Hindlimb muscle (tissue), 1 donor: ENCODE measurements around the gene DTD1. TPM values are rescaled to one million over a fixed set of nuclear protein-coding genes. Genes with fewer than 3 reads are reported as not detected.

Experiments
- DNase-seq: peaks from one replicate; pipeline ENCODE4 v3.0.0-alpha.2; 2013
- polyA plus RNA-seq: library from polyadenylated mRNA; unstranded; fragments of 120-200 nt; gene quantifications from one replicate; pipeline ENCODE4 v1.2.1, GENCODE V29; 2013; ENCODE audit not compliant: insufficient read length

DTD1 gene, protein sequence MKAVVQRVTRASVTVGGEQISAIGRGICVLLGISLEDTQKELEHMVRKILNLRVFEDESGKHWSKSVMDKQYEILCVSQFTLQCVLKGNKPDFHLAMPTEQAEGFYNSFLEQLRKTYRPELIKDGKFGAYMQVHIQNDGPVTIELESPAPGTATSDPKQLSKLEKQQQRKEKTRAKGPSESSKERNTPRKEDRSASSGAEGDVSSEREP
- polyA plus RNA-seq = 14.0 TPM

GRCh38 chr20:18587665-18588573 is at the start of gene DTD1:
TSS of gene DTD1 (plus strand) at chr20:18588054. CDS start at chr20:18588073, 19 bp downstream.
- peak; percentile 81 for DNase-seq

DNA sequence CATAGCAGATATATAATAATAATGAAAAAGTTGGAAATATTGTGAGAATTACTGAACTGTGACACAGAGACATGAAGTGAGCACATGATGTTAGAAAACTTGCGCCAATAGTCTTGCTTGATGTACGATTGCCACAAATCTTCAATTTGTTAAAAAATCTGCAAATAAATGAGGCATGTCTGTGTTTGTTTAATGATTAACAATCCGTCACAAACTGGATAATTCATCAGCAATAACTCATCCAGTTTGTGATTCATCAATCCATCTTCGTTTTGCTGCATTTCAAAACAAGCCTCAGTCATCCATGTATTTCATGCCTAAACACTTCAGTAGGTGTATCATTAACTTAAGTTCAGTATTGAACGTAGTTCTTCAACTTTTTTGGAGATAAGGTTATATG is 46.1 kb upstream of the DTD1 start:
- no peak for DNase-seq

- no peak for DNase-seq
Observed at GRCh38 chr20:18543216-18543615, 44.6 kb upstream of the DTD1 start.

DNA sequence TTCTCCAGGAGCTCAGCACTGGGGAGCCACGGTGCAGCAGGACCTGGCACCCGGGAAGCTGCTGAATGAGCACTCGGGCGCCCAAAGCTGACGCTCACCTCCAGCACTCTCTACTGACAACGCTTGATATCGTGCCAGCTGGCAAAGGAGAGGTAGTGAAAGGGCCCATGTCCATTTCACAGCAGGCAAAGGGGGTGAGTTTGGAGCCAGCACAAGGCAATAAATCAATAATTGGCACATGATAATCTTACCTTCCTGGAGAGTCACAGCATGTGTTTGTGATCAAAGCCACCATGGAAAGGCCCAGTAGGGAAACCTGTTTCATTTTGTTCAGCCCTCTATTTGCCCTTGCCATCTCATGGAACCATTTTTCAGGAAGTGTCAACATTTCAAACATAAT is 43.9 kb upstream of the DTD1 start:
- DNase-seq = no peak

DNA sequence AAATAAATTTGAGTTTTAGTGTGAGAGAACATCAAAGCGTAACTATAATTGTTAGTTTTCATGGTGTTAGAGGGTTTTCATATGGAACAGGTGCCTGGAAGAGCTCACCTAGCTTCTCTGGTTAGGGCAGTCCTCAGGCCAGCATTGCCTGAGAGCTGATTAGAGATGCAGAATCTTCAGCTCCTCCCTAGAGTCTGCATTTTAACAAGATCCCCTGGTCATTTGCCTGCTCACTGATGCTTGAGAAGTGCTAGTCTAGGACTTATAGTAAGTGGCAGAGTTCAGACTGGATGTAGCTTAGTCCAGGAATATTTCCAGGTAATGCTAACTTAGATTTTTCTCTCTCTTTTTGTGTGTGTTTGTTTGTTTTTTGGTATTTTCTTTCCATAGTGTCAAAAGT is 42.3 kb upstream of the DTD1 start:
- no peak for DNase-seq

- no peak for DNase-seq
Observed at GRCh38 chr20:18548465-18548864, 39.4 kb upstream of the DTD1 start.

DNA sequence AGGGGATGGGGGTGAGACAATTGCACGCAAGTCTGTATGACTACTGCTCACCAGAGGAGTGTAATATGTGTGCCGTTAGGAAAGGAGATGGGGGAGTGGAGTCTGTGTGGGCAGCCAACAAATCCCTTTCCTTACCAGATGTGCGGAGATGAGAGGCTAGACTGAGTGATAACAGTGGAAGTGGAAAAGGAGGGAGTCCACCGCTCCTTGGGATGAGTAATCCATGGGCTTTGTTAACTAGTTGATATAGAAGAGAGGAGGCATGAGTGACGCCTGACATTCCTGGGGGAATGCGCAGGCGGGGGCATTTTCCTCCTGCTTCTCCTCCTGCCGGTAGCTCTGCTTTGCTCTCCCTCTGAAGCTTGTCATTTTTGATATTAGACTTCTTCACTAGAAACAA is 34.1 kb upstream of the DTD1 start:
- no peak for DNase-seq

GRCh38 chr20:18566892-18567738 is 20.7 kb upstream of the DTD1 start, which contains the start of gene SMIM26:
TSS of gene SMIM26 (plus strand) at chr20:18567432. CDS start at chr20:18567479, 47 bp downstream.
- peak; percentile 95 for DNase-seq

GRCh38 chr20:18567739-18568091 is 20.1 kb upstream of the DTD1 start:
- DNase-seq = no peak

DNA sequence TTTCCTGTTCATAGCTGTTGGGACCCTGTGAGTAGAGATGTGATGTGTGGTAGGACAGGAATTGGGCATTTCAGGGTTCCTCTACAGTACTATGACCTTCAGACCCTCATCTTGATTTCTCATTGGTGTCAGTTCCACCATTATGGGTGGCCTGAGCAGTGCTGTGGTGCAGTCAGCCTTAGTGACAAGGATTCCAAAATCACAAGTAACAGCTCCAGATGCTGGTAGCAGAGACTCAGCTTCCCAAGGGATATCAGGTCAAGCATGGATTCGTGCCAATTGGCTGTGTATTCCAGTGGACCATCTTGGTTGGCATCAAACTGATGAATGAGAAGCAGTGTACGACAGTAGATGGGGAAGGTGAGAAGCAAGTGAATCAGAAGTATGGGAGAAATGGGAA is 16.8 kb upstream of the DTD1 start:
- DNase-seq = no peak

DNA sequence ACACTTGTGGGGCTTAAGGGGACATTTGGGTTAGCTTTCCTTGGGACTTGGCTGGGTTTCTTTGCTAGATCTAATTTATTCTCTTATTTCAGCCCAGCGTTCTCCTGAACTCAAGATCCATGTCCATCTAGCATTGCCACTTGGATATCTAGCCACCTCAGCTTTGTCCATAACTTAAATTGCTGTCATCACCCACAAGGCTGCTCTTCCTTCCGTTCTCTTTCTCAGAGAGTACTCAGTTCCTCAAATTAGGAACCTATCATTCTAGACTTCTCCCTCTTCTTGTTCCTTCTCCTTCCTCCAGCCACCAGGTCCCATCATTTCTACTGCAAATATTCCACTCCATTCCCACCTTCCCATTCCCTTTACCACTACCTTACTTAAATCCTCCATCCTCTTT is 16.3 kb upstream of the DTD1 start:
- DNase-seq = no peak

- no peak for DNase-seq
Observed at GRCh38 chr20:18577942-18578341, 9.9 kb upstream of the DTD1 start.

- no peak for DNase-seq
Observed at GRCh38 chr20:18578581-18578980, 9.3 kb upstream of the DTD1 start.

- DNase-seq = no peak
Observed at GRCh38 chr20:18580012-18580411, 7.8 kb upstream of the DTD1 start.

GRCh38 chr20:18585134-18585533 is 2.7 kb upstream of the DTD1 start:
- no peak for DNase-seq

- DNase-seq = no peak
Observed at GRCh38 chr20:18588574-18588933, 700 bp downstream of the DTD1 start.

DNA sequence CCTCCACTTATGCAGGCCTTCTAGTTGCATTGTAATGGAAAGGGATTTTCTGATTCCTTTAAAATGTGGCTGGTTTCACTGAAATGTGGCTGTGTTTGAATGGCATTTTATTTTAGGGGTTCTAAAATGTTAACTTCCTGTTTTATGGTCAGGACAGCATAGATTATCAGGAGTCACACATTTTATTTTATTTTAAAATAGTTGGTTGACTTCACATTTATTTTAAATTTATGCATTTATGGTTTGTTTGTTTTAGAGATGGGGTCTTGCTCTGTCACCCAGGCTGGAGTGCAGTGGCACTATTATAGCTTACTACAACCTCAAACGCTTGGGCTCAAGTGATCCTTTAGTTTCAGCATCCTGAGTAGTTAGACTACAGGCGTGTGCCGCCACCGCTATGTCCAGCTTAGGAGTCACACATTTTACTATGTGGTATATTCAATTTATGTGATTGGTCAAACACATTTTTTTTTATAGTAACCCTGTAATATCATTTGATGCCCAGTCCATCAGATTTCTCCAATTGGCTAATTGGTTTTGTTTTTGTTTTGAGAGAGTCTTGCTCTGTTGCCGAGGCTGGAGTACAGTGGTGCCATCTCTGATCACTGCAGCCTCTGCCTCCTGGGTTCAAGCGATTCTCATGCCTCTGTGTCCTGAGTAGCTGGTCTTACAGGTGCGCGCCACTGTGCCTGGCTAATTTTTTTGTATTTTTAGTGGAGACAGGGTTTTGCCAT is 2.3 kb downstream of the DTD1 start:
- DNase-seq = no peak

DNA sequence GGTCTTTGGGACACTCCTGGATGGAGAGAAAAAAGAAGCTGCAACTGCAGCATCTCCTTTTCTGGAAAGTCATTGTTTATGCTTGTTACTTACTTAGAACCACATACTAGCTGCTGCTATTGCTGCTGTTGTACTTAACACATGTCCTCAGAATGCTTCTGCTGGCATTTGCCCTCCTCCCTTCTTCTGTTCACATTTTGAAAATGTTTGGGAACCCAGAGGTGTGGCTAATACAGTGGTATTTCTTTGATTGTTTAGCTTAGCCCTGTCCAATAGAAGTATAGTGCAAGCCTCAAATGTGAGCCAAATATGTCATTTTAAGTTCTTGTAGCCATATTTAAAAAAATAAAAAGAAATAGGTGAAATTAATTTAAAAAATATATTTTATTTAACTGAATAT is 8.4 kb downstream of the DTD1 start:
- no peak for DNase-seq

DNA sequence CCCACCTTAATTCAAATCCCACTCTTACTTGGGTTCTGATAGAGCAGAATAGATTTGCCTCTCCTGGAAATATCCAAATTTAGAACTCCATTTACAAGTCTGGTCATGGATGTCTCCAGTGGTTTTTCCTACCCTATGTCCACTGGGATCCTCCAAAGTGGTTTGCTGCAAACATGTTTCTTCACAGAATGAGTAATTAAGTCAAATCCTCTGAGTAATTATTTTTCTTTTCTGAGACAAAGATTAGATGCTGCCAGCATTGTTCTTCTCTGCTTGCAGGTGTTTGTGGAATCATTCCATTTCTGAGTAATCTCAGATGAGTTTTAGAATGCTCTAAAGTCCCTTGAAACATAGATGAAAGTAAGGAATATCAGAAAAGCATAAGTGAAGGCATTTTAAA is 21.9 kb downstream of the DTD1 start:
- no peak for DNase-seq

DNA sequence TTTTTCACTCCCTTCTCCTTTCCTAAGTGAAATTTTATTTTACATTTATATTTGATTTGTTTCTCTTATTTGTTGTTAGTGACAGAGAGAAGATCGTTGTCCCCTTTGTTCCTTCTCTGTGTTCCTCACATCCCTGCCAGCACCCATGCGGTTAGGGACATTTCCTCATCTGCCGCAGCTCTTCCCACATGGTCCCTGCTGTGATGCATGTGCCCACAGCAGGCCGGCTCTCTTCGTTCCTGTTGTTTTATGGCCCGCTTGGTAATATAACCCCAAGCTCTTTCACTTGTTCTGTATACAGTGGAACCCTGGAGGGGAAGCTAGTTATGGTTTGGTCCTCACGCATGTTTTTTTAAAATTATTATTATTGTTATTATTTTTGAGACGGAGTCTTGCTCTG is 23.6 kb downstream of the DTD1 start:
- no peak for DNase-seq

DNA sequence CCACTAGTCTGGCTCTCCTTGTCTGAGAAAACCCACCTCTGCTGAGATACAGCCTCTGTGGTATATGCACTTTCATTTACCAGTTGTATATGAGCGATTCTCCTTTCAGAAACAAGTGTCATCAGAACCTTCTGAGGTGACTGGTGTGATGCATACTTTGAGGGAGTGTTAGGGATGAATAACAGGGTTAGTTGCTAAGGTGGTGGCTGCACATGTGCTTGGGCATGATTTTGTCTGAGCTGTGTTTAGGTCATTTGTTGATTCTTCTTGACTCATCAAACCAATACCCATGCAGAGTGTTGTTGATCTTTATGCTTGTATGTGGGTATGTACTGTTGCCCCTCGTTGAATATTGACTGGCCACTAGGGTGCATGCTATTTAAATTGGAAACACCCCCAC is 25.7 kb downstream of the DTD1 start:
- DNase-seq = no peak

DNA sequence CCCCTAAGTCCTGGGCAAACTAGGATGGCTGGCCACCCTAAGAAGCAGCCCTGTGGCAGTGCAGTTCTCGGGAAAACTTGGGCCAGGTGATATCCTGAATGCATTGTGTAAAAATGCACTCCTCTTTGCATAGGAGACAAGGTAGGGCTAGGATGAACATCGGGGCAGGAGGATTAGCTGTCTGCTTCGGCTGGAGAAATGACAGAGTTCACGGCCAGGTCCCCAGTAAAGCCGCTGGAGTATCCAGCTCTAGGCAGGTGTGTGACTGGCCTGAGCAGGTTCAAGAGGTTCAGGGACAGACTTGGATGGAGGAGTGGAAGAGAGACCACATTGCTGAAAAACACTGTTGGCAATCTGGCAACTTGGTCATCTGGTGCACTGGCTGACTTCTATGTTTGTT is 26.4 kb downstream of the DTD1 start:
- no peak for DNase-seq
